HEK293T (cell line): ENCODE data around the gene PTBP1.

Experiments used
- CTCF ChIA-PET: fragments of 350-600 bp; formaldehyde crosslinking; extraction: SDS; loops from one replicate; lab custom pipeline; 2021; ENCODE audit warnings: antibody characterized with exemption, inconsistent platforms; lab: Yijun Ruan, JAX
- POLR2A ChIA-PET: fragments of 350-600 bp; formaldehyde crosslinking; extraction: SDS; loops from one replicate; lab custom pipeline; 2020; ENCODE audit warnings: antibody characterized with exemption, inconsistent platforms; lab: Yijun Ruan, JAX
- DNase-seq: peaks from one replicate; pipeline ENCODE4 v3.0.0; 2012; ENCODE audit warnings: mixed read lengths; ENCODE audit errors: extremely low spot score
- ARNT ChIP-seq: fragments of 450-650 bp; IDR thresholded peaks from 2 replicates; pipeline ENCODE4 v1.6.1; 2017; ENCODE audit warnings: mild to moderate bottlenecking
- BHLHE40 ChIP-seq: fragments of 450-650 bp; IDR thresholded peaks from 2 replicates; pipeline ENCODE4 v1.6.1; 2016; ENCODE audit warnings: mild to moderate bottlenecking, moderate library complexity, borderline replicate concordance
- CTBP1 ChIP-seq: fragments of 450-650 bp; IDR thresholded peaks from 2 replicates; pipeline ENCODE4 v1.6.1; 2016; ENCODE audit warnings: borderline replicate concordance
- ELF4 ChIP-seq: fragments of 450-650 bp; IDR thresholded peaks from 2 replicates; pipeline ENCODE4 v1.6.1; 2017; ENCODE audit warnings: antibody characterized with exemption
- FOXA1 ChIP-seq: fragments of 450-650 bp; IDR thresholded peaks from 2 replicates; pipeline ENCODE4 v1.6.1; 2016; ENCODE audit warnings: mild to moderate bottlenecking
- FOXK2 ChIP-seq: fragments of 450-650 bp; IDR thresholded peaks from 2 replicates; pipeline ENCODE4 v1.6.1; 2016; ENCODE audit warnings: mild to moderate bottlenecking
- FOXM1 ChIP-seq: fragments of 450-650 bp; IDR thresholded peaks from 2 replicates; pipeline ENCODE4 v1.6.1; 2017; ENCODE audit warnings: mild to moderate bottlenecking, borderline replicate concordance
- HDGF ChIP-seq: fragments of 450-650 bp; IDR thresholded peaks from 2 replicates; pipeline ENCODE4 v1.6.1; 2017; ENCODE audit warnings: antibody characterized with exemption, borderline replicate concordance
- L3MBTL2 ChIP-seq: fragments of 450-650 bp; conservative IDR thresholded peaks from 2 replicates; pipeline ENCODE4 v1.6.1; 2016; ENCODE audit warnings: mild to moderate bottlenecking
- LEF1 ChIP-seq: fragments of 450-650 bp; IDR thresholded peaks from 2 replicates; pipeline ENCODE4 v1.6.1; 2017; ENCODE audit warnings: mild to moderate bottlenecking, borderline replicate concordance
- NFRKB ChIP-seq: fragments of 450-650 bp; IDR thresholded peaks from 2 replicates; pipeline ENCODE4 v1.6.1; 2016; ENCODE audit warnings: mild to moderate bottlenecking, moderate library complexity
- SP1 ChIP-seq: fragments of 450-650 bp; IDR thresholded peaks from 2 replicates; pipeline ENCODE4 v1.6.1; 2017
- SUZ12 ChIP-seq: fragments of 450-650 bp; IDR thresholded peaks from 2 replicates; pipeline ENCODE4 v1.6.1; 2016; ENCODE audit warnings: mild to moderate bottlenecking
- TARDBP ChIP-seq: fragments of 450-650 bp; IDR thresholded peaks from 2 replicates; pipeline ENCODE4 v1.6.1; 2016
- ZNF384 ChIP-seq: fragments of 450-650 bp; IDR thresholded peaks from 2 replicates; pipeline ENCODE4 v1.6.1; 2016
- TF ChIP-seq, protein P1 (sequence below): fragments of 450-650 bp; IDR thresholded peaks from 2 replicates; pipeline ENCODE4 v1.6.1; 2016

PTBP1 gene

DNA sequence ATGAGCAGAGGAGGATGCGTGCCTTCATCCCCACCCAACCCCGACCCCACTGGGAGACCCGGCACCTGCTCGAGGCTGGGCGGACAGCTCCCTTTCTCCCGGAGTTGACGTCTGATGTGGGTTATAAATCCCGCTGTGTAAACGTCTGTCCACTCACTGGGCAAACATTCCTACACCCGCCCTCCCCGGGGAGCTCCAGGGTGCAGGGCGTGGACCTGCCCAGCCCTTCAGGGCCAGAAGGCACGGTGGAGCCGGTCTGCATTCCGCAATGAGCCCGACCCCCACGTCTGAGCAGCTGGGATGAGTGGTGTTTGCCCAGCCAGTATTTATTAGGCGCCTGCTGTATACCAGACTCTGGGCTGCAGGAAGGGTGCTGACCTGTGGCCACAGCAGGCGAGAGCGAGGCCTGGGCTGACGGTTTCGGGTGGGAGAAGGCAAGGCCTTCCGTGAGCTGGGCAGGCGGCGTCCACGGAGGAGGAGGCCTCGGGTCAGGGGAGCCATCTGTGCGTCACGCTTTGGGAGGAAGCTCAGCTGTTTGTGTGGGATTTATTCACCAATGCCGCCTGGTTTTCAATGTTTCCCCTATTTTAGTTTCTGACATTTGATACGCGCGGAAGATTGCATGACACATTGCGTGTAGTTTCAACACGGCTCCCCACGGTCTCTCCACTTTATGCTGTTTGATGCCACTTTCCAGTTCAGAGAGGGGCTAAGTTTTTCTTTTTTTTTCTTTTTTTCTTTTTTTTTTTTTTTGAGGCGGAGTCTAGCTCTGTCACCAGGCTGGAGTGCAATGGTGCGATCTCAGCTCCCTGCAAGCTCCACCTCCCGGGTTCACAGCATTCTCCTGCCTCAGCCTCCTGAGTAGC is 44.4 kb upstream of the PTBP1 start:
- TF ChIP-seq CTBP1 (no peak), ZNF384 (peak; percentile 97), FOXK2 (no peak), SUZ12 (no peak), TARDBP (no peak), FOXA1 (no peak)
- POLR2A ChIA-PET: no interaction called here
- CTCF ChIA-PET: no interaction called here
- no peak for DNase-seq

DNA sequence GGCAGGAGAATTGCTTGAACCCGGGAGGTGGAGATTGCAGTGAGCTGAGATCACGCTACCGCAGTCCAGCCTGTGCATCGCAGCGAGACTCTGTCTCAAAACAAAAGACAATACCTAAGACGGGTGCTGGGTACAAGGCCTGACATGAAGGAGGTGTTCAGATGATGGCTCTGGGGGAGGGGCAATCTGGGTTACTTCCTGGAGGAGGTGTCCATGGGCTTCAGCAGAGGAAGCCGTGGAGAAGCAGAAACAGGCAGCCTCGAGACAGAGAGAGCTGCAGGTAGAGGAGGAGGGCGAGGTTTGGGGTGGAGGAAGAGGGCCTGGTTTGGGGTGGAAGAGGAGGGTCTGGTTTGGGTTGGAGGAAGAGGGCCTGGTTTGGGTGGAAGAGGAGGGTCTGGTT is 42.7 kb upstream of the PTBP1 start:
- POLR2A ChIA-PET: no interaction called here
- CTCF ChIA-PET: no interaction called here

DNA sequence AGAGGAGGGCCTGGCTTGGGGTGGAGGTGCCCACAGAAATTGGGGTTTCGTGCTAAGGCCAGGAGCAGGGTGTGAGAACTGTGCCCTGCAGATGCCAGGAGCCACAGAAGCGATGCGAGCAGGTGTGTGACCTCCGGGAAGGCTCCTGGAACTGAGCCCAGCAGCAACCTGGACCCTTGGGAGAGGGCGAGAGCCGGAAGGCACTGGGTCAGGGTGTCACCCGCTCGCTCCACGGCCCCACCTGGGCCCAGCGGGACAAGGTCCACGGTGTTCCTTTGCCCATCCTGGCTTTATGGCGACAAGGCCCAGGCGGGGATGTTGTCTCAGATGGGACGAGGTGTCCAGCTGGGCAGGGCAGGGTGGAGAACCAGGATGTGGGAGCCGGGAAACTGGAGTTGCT is 42.2 kb upstream of the PTBP1 start:
- no peak for DNase-seq
- ChIA-PET CTCF (interaction anchor here (0.6 kb wide), 1 partner anchor 13 kb away, joined by 3 read pairs; no protein-coding TSS in a partner anchor), POLR2A (no interaction called here)
- TF ChIP-seq FOXK2: no peak
- no peak for TF ChIP-seq FOXA1
- TF ChIP-seq SP1: no peak
- TF ChIP-seq NFRKB: no peak
- TF ChIP-seq TARDBP: no peak
- no peak for TF ChIP-seq FOXM1
- TF ChIP-seq SUZ12: no peak

More for the DNA sequence above, 42.7 kb upstream of the PTBP1 start:
- TF ChIP-seq ZNF384 (no peak), CTBP1 (no peak), FOXA1 (no peak), FOXM1 (no peak), FOXK2 (no peak), TARDBP (no peak), ARNT (no peak), SP1 (no peak), LEF1 (no peak), BHLHE40 (no peak), ELF4 (no peak), SUZ12 (no peak)
- TF ChIP-seq, protein P1, sequence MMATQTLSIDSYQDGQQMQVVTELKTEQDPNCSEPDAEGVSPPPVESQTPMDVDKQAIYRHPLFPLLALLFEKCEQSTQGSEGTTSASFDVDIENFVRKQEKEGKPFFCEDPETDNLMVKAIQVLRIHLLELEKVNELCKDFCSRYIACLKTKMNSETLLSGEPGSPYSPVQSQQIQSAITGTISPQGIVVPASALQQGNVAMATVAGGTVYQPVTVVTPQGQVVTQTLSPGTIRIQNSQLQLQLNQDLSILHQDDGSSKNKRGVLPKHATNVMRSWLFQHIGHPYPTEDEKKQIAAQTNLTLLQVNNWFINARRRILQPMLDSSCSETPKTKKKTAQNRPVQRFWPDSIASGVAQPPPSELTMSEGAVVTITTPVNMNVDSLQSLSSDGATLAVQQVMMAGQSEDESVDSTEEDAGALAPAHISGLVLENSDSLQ: no peak
- DNase-seq: no peak

DNA sequence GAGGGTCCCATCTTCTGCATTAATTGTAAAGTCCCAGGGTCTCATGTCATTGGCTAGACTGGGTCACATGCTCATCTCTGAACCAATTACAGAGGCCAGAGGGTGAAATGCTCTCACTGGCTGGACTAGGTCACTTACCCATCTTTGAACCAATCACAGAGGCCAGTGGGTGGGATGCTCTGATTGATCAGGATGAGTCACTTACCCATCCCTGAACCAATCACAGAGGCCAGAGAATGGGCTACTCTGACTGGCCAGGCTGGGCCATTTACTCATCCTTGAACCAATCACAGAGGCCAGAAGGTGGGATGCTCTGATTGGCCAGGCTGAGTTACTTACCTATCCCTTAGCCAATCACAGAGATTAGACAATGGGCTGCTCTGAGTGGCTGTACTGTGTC is 41.0 kb upstream of the PTBP1 start:
- ChIA-PET POLR2A (no interaction called here), CTCF (interaction anchor here (0.7 kb wide), 1 partner anchor 458 kb away, joined by 4 read pairs; no protein-coding TSS in a partner anchor)
- TF ChIP-seq FOXM1: no peak
- no peak for TF ChIP-seq NFRKB
- TF ChIP-seq BHLHE40: no peak
- no peak for TF ChIP-seq FOXK2
- no peak for TF ChIP-seq HDGF
- no peak for TF ChIP-seq CTBP1
- no peak for TF ChIP-seq LEF1
- TF ChIP-seq ARNT: no peak
- no peak for TF ChIP-seq ZNF384
- TF ChIP-seq TARDBP: no peak
- TF ChIP-seq, protein P1: no peak
- DNase-seq: peak; percentile 37

DNA sequence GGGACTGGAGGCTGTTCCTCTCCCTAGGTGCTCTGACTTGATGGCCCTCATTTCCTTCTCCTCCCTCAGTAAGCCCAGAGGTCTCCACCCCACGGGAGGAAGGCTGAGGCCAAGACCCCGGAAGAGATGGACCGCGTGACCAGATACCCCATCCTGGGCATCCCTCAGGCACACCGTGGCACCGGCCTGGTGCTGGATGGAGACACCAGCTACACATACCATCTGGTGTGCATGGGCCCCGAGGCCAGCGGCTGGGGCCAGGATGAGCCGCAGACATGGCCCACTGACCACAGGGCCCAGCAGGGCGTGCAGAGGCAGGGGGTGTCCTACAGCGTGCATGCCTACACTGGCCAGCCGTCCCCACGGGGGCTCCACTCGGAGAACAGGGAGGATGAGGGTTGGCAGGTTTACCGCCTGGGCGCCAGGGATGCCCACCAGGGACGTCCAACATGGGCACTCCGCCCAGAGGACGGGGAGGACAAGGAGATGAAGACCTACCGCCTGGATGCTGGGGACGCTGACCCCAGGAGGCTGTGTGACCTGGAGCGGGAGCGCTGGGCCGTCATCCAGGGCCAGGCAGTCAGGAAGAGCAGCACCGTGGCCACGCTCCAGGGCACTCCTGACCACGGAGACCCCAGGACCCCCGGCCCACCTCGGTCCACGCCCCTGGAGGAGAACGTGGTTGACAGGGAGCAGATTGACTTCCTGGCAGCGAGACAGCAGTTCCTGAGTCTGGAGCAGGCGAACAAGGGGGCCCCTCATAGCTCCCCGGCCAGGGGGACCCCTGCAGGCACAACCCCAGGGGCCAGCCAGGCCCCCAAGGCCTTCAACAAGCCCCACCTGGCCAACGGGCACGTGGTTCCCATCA is 40.2 kb upstream of the PTBP1 start:
- ChIA-PET POLR2A (no interaction called here), CTCF (no interaction called here)
- DNase-seq: no peak
- TF ChIP-seq FOXA1: no peak
- no peak for TF ChIP-seq HDGF

DNA sequence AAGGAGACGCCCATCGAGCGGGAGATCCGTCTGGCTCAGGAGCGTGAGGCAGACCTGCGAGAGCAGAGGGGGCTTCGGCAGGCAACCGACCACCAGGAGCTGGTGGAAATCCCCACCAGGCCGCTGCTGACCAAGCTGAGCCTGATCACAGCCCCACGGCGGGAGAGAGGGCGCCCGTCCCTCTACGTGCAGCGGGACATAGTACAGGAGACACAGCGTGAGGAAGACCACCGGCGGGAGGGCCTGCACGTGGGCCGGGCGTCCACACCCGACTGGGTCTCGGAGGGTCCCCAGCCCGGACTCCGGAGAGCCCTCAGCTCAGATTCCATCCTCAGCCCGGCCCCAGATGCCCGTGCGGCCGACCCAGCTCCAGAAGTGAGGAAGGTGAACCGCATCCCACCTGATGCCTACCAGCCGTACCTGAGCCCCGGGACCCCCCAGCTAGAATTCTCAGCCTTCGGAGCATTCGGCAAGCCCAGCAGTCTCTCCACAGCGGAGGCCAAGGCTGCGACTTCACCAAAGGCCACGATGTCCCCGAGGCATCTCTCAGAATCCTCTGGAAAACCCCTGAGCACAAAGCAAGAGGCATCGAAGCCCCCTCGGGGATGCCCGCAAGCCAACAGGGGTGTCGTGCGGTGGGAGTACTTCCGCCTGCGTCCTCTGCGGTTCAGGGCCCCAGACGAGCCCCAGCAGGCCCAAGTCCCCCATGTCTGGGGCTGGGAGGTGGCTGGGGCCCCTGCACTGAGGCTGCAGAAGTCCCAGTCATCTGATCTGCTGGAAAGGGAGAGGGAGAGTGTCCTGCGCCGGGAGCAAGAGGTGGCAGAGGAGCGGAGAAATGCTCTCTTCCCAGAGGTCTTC is 39.2 kb upstream of the PTBP1 start:
- ChIA-PET CTCF (no interaction called here), POLR2A (no interaction called here)
- no peak for DNase-seq
- TF ChIP-seq ZNF384: no peak
- TF ChIP-seq FOXA1: no peak
- TF ChIP-seq BHLHE40: no peak
- no peak for TF ChIP-seq L3MBTL2
- TF ChIP-seq SP1: no peak
- TF ChIP-seq, protein P1: no peak
- no peak for TF ChIP-seq TARDBP
- no peak for TF ChIP-seq LEF1
- no peak for TF ChIP-seq NFRKB
- TF ChIP-seq ELF4: no peak
- TF ChIP-seq SUZ12: no peak
- TF ChIP-seq CTBP1: no peak
- no peak for TF ChIP-seq FOXK2
- TF ChIP-seq ARNT: no peak
- no peak for TF ChIP-seq FOXM1
- TF ChIP-seq HDGF: no peak
